ENCODE data around the gene HNRNPDL.

The HNRNPDL gene

DNA sequence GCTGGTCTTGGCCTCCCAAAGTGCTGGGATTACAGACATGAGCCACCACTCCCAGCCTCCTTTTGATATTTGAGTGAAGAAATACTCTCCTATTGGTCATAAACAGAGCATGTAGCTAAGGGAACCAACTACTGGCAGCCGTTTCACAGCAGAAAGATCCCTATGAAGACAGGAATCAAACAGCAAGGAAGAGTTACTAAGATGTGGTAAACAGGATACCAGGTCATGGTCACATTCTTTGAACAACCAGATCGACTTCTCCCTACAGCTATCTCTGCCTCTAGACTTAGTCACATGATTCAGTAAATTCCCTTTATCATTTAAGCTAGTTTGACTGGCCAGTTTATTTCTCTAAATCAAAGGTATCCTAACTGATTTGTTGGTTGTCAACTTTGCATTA is 47.5 kb downstream of the HNRNPDL start:
- H3K9me2 ChIP-seq (replicated peaks; ENCODE audit: insufficient read depth, low read length): no peaks in the 10 kb centered on the region
- no peaks in the 10 kb centered on the region for H3K9me3 ChIP-seq (ENCODE audit: insufficient read depth, low read length)
- no peak overlapping the region for H2AFZ ChIP-seq (ENCODE audit: low read depth, low read length, severe bottlenecking)
- TF ChIP-seq, protein P1, sequence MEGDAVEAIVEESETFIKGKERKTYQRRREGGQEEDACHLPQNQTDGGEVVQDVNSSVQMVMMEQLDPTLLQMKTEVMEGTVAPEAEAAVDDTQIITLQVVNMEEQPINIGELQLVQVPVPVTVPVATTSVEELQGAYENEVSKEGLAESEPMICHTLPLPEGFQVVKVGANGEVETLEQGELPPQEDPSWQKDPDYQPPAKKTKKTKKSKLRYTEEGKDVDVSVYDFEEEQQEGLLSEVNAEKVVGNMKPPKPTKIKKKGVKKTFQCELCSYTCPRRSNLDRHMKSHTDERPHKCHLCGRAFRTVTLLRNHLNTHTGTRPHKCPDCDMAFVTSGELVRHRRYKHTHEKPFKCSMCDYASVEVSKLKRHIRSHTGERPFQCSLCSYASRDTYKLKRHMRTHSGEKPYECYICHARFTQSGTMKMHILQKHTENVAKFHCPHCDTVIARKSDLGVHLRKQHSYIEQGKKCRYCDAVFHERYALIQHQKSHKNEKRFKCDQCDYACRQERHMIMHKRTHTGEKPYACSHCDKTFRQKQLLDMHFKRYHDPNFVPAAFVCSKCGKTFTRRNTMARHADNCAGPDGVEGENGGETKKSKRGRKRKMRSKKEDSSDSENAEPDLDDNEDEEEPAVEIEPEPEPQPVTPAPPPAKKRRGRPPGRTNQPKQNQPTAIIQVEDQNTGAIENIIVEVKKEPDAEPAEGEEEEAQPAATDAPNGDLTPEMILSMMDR (IDR thresholded peaks at IDR 0.05; ENCODE audit: insufficient read depth, low read length, poor library complexity, severe bottlenecking): no peak
- no peak for TF ChIP-seq EZH2phosphoT487 (conservative IDR thresholded peaks at IDR 0.05; ENCODE audit: low read length)
- no peak overlapping the region for H3K4me2 ChIP-seq (ENCODE audit: low read depth, low read length, poor library complexity, severe bottlenecking)
- H3K79me2 ChIP-seq (ENCODE audit: insufficient read depth, low read length): no peaks in the 10 kb centered on the region
- no peak overlapping the region for H3K27ac ChIP-seq (ENCODE audit: low read depth, low read length)
- H3K4me3 ChIP-seq (ENCODE audit: insufficient read depth, low read length, poor library complexity, severe bottlenecking): no peak overlapping the region
- H3K9ac ChIP-seq (ENCODE audit: low read length): no peak overlapping the region
- no peaks in the 10 kb centered on the region for H3F3A ChIP-seq (ENCODE audit: insufficient read depth)
- no peaks in the 10 kb centered on the region for H3K36me3 ChIP-seq (ENCODE audit: low read length)
- no peaks in the 10 kb centered on the region for H4K20me1 ChIP-seq (ENCODE audit: low read depth, low read length)
- no peaks in the 10 kb centered on the region for H3K27me3 ChIP-seq (ENCODE audit: low read length)

DNA sequence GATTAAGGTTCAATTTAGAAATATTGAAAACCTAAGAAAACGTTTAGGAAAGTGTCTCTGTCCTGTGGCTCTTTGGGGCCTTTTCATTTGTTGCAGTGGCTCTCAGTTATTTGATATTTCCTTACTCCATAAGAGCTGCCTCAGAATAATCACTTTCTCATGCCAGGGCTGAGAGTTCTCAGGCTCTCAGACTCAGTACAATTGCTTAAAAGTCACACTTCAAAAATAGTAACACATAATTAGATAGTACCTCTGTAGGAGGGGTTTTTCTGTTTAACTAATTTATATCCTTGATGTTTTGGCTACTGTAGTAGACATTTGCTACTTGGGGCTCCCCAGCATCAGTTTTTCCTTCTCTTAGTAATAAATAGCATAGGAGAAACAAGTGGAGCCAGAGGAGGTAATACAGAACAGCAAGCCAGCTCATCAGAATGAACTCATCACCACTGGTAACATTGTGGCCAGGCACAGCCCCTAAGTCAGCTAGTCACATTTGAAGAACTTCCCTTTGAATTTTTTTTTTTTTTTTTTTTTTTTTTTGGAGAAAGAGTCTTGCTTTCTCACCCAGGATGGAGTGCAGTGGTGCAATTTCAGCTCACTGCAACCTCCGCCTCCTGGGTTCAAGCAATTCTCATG is 48.5 kb downstream of the HNRNPDL start:
- Histone ChIP-seq H3K36me3 (ENCODE audit: low read length) (no peaks in the 10 kb centered on the region), H3K9me3 (ENCODE audit: insufficient read depth, low read length) (no peaks in the 10 kb centered on the region), H3K9ac (ENCODE audit: low read length) (no peak overlapping the region), H2AFZ (ENCODE audit: low read depth, low read length, severe bottlenecking) (no peak overlapping the region), H3K27me3 (ENCODE audit: low read length) (no peaks in the 10 kb centered on the region), H3F3A (ENCODE audit: insufficient read depth) (no peaks in the 10 kb centered on the region), H3K9me2 (replicated peaks; ENCODE audit: insufficient read depth, low read length) (no peaks in the 10 kb centered on the region), H3K27ac (ENCODE audit: low read depth, low read length) (no peak overlapping the region), H3K4me3 (ENCODE audit: insufficient read depth, low read length, poor library complexity, severe bottlenecking) (no peak overlapping the region), H4K20me1 (ENCODE audit: low read depth, low read length) (no peaks in the 10 kb centered on the region), H3K4me2 (ENCODE audit: low read depth, low read length, poor library complexity, severe bottlenecking) (no peak overlapping the region), H3K79me2 (ENCODE audit: insufficient read depth, low read length) (no peaks in the 10 kb centered on the region)
- TF ChIP-seq, protein P1 (IDR thresholded peaks at IDR 0.05; ENCODE audit: insufficient read depth, low read length, poor library complexity, severe bottlenecking): no peak
- TF ChIP-seq EZH2phosphoT487 (conservative IDR thresholded peaks at IDR 0.05; ENCODE audit: low read length): no peak

DNA sequence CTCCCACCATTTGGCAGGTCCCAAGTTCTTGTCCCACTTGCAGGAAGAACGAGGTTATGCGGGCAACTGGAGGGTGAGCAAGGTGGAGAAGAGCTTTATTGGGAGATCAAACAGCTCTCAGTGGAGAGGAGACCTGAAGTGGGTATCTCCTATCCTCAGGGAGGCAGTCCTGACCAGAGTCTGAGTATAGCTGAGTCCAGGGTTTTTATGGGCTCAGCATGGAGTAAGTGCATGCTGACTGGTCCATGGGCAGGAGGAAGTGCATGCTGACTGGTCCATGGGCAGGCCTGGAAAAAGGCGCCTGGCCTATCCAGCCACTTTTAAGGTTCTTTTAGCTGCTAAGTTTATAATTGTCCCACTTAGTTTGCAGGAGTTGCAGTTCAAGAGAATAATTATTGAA is 49.0 kb downstream of the HNRNPDL start:
- H3K27me3 ChIP-seq (ENCODE audit: low read length): no peaks in the 10 kb centered on the region
- H3K79me2 ChIP-seq (ENCODE audit: insufficient read depth, low read length): no peaks in the 10 kb centered on the region
- TF ChIP-seq EZH2phosphoT487 (conservative IDR thresholded peaks at IDR 0.05; ENCODE audit: low read length): no peak
- TF ChIP-seq, protein P1 (IDR thresholded peaks at IDR 0.05; ENCODE audit: insufficient read depth, low read length, poor library complexity, severe bottlenecking): no peak
- no peaks in the 10 kb centered on the region for H3K9me3 ChIP-seq (ENCODE audit: insufficient read depth, low read length)
- H3K9ac ChIP-seq (ENCODE audit: low read length): no peak overlapping the region
- H3F3A ChIP-seq (ENCODE audit: insufficient read depth): no peaks in the 10 kb centered on the region
- H3K9me2 ChIP-seq (replicated peaks; ENCODE audit: insufficient read depth, low read length): no peaks in the 10 kb centered on the region
- H4K20me1 ChIP-seq (ENCODE audit: low read depth, low read length): no peaks in the 10 kb centered on the region
- H2AFZ ChIP-seq (ENCODE audit: low read depth, low read length, severe bottlenecking): no peak overlapping the region
- no peak overlapping the region for H3K4me2 ChIP-seq (ENCODE audit: low read depth, low read length, poor library complexity, severe bottlenecking)
- H3K4me3 ChIP-seq (ENCODE audit: insufficient read depth, low read length, poor library complexity, severe bottlenecking): no peak overlapping the region
- no peaks in the 10 kb centered on the region for H3K36me3 ChIP-seq (ENCODE audit: low read length)
- H3K27ac ChIP-seq (ENCODE audit: low read depth, low read length): no peak overlapping the region

Data from SU-DHL-6 (cell line).